ENCODE results near the gene ZNF443.
"Not testable (repeated sequence)": the region's sequence is repeated elsewhere in the genome, so short reads cannot be mapped to it uniquely, and the experiment has no call there.

ZNF443 gene

GRCh38 chr19:12400633-12401502 lies 40.0 kb downstream of the ZNF443 start, which contains the start of gene ZNF799:
TSS of gene ZNF799 (minus strand) at chr19:12401271. CDS start at chr19:12401070, 201 bp downstream.
- TF ChIP-seq, protein P1, sequence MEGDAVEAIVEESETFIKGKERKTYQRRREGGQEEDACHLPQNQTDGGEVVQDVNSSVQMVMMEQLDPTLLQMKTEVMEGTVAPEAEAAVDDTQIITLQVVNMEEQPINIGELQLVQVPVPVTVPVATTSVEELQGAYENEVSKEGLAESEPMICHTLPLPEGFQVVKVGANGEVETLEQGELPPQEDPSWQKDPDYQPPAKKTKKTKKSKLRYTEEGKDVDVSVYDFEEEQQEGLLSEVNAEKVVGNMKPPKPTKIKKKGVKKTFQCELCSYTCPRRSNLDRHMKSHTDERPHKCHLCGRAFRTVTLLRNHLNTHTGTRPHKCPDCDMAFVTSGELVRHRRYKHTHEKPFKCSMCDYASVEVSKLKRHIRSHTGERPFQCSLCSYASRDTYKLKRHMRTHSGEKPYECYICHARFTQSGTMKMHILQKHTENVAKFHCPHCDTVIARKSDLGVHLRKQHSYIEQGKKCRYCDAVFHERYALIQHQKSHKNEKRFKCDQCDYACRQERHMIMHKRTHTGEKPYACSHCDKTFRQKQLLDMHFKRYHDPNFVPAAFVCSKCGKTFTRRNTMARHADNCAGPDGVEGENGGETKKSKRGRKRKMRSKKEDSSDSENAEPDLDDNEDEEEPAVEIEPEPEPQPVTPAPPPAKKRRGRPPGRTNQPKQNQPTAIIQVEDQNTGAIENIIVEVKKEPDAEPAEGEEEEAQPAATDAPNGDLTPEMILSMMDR (IDR thresholded peaks at IDR 0.05; ENCODE audit: control insufficient read depth, insufficient read depth, low read depth, low read length, missing control alignments), result no peak
- peak within 1 kb of the TSS; percentile 73 for H3K4me3 ChIP-seq (ENCODE audit: control insufficient read depth, low read depth, low read length)
- peak; percentile 80 for DNase-seq (ENCODE audit: low read depth)

- DNase-seq (ENCODE audit: low read depth), result not testable (repeated sequence)
- peak overlapping the region; percentile 73 for H3K4me3 ChIP-seq (ENCODE audit: control insufficient read depth, low read depth, low read length)
Measured at GRCh38 chr19:12399901-12400632, 40.8 kb downstream of the ZNF443 start.

DNA sequence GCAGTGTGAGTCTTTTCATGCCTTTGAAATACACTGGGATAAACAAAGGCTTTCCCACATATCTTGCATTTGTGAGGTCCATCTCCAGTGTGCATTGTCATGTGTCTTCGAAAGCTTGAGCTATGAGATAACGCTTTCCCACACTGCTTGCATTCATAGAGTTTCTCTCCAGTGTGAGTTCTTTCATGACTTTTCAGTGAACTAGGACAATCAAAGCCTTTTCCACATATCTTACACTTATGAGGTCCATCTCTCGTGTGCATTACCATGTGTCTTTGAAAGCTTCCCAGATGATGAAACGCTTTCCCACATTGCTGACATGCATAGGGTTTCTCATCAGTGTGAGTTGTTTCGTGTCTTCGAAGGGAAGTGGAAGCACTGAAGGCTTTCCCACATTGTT lies 49.7 kb downstream of the ZNF443 start:
- DNase-seq (ENCODE audit: low read depth); H3K4me3 ChIP-seq (ENCODE audit: control insufficient read depth, low read depth, low read length): not testable (repeated sequence)

DNA sequence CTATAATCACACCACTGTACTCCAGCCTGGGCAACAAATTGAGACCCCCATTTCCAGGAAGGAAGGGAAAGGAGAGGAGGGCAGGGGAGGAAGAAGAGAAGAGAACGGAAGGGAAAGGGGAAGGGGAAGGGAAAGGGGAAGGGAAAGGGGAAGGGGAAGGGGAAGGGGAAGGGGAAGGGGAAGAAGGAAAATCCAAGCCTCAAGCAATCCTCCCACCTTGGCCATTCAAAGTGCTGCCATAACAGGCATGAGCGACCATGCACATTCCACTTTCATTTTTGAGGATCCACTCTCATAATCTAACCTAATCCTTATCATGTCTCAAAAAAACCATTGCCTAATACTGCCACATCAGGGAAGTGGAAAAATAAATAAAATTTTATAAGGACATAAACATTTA lies 54.5 kb downstream of the ZNF443 start:
- not testable (repeated sequence) for H3K4me3 ChIP-seq (ENCODE audit: control insufficient read depth, low read depth, low read length); DNase-seq (ENCODE audit: low read depth)

GRCh38 chr19:12380444-12380737 lies 60.4 kb downstream of the ZNF443 start:
- TF ChIP-seq, protein P1 (IDR thresholded peaks at IDR 0.05; ENCODE audit: control insufficient read depth, insufficient read depth, low read depth, low read length, missing control alignments), result no peak
- DNase-seq (ENCODE audit: low read depth), result no peak
- no peak overlapping the region for H3K4me3 ChIP-seq (ENCODE audit: control insufficient read depth, low read depth, low read length)

DNA sequence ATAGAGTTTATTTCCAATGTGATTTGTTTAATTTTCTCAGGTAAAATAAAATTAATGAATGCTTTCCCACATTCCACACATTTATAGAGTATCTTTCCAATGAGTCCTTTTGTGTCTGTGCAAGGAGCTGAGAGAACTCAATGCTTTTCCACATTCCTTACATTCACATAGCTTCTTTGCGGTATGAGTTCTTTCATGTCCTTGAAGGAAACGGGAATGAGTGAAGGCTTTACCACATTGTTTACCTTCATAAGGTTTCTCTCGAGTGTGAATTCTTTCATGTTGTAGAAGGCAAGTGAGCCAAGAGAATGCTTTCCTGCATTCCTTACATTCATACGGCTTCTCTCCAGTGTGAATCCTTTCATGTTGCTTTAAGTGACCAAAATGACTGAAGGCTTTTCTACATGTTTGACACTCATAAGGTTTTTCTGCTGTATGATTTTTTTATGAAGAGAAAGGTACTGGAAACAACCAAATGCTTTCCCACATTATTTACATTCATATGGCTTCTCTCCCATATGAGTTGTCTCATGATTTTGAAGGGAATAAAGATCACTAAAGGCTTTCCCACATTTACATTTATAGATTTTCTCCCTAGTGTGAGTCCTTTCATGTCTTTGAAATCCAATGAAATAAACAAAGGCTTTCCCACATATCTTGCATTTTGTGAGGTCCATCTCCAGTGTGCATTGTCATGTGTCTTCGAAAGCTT lies 60.9 kb downstream of the ZNF443 start:
- no peak overlapping the region for H3K4me3 ChIP-seq (ENCODE audit: control insufficient read depth, low read depth, low read length)
- DNase-seq (ENCODE audit: low read depth), result no peak
- TF ChIP-seq, protein P1 (IDR thresholded peaks at IDR 0.05; ENCODE audit: control insufficient read depth, insufficient read depth, low read depth, low read length, missing control alignments), result no peak
